ENCODE data around the gene RBM4. TPM values are rescaled to one million over a fixed set of nuclear protein-coding genes. Genes with fewer than 3 reads are reported as not detected.
A peak's percentile ranks its signal among the peaks of the same experiment; 100 is the strongest.

RBM4 gene
- total RNA-seq, 1 donor from 2014 or later = 107 TPM

GRCh38 chr11:66688561-66689534, 50.3 kb downstream of the RBM4 start:
- H3K4me1 ChIP-seq = no peaks in the 10 kb centered on the region
- no peak overlapping the region for H3K4me3 ChIP-seq
- H3K36me3 ChIP-seq = no peaks in the 10 kb centered on the region
- intact Hi-C loops (cut with DNase I) = no loop called here
- TF ChIP-seq, protein P1, sequence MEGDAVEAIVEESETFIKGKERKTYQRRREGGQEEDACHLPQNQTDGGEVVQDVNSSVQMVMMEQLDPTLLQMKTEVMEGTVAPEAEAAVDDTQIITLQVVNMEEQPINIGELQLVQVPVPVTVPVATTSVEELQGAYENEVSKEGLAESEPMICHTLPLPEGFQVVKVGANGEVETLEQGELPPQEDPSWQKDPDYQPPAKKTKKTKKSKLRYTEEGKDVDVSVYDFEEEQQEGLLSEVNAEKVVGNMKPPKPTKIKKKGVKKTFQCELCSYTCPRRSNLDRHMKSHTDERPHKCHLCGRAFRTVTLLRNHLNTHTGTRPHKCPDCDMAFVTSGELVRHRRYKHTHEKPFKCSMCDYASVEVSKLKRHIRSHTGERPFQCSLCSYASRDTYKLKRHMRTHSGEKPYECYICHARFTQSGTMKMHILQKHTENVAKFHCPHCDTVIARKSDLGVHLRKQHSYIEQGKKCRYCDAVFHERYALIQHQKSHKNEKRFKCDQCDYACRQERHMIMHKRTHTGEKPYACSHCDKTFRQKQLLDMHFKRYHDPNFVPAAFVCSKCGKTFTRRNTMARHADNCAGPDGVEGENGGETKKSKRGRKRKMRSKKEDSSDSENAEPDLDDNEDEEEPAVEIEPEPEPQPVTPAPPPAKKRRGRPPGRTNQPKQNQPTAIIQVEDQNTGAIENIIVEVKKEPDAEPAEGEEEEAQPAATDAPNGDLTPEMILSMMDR (IDR thresholded peaks at IDR 0.05) = no peak
- no peaks in the 10 kb centered on the region for H3K9me3 ChIP-seq
- no peak overlapping the region for H3K27ac ChIP-seq
- ATAC-seq = no peak
- H3K27me3 ChIP-seq (ENCODE audit: low read depth) = no peaks in the 10 kb centered on the region
- DNase-seq = no peak

DNA sequence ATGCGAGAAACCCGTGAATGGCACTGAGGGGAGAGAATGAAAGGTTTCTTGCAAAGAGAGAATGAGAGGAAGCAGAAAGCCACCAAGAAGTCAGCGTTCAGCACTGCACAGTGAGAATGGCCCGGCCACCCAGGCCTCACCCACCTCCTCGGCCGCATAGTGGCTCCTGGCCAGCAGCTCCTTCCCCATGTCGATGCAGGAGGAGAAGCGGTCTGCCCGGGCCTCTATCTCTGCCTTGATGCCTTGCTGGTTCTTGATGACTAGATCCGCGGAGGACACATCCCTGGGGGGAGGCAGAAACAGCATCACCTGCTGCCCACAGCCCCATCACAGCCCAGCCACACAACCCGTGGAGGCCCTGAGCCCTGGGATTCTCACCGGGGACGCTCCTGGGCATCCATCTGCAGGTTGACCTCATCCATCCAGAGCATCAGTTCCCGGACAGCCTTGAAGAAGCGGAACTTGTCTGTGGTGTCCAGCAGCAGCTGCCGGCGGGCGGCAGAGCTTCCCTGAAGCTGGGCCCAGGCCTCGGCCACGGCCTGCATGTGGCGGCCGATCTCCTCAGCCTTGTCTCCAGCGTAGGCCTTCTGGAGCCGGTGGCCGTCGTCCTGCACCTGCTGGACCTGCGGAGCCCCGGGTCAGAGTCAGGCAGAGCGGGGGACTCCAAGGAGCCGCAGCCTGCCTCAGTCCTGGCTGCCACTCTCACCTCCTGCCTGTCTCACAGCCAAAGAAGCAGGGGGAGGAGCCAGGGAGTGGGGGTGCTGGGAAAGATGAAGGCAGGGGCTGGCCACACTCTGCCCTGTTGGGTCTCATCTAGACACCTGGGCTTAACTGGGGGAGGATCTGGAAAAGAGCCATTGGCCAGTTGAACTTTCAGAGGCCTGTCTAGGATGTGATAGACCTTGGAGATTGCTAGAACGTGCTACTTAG, 51.4 kb downstream of the RBM4 start:
- Histone ChIP-seq H3K36me3 (no peaks in the 10 kb centered on the region), H3K27ac (no peak overlapping the region), H3K27me3 (ENCODE audit: low read depth) (no peaks in the 10 kb centered on the region), H3K9me3 (no peaks in the 10 kb centered on the region), H3K4me1 (no peaks in the 10 kb centered on the region), H3K4me3 (no peak overlapping the region)
- TF ChIP-seq, protein P1 (IDR thresholded peaks at IDR 0.05) = no peak
- ATAC-seq = no peak
- intact Hi-C loops (cut with DNase I) = no loop called here
- DNase-seq = no peak

DNA sequence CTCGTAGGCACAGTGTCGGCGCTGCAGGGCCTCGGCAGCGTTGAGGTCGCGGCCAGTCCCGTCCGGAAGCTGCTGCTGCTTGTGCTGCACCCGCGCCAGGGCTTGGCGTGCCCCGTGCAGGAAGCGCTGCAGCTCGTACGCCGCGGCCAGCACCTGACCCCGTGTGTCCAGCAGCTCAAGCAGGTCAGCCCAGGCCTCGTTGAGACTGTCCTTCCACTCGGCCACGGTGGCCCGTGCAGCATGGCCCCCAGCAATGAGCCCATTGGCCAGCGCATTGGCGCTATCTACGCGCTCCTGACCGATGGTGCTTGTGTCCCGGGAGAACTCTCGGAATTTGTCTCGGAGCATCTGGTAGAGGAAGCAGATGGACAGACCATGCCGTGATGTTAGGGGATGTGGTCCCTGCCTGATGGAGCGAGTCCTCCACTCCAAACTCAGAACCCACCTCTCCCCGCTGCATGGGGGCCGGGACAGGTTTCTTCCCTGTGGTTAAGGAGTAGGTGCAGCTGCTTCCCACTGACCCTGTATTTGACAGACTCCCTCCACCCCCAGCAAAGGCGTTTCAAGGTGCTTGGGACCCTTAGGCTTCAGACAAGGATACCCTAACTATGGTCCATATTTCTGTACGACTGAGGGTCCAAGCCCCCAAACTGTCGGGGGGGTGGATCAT, 52.9 kb downstream of the RBM4 start:
- intact Hi-C loops (cut with DNase I) = no loop called here
- no peaks in the 10 kb centered on the region for H3K4me1 ChIP-seq
- no peaks in the 10 kb centered on the region for H3K27me3 ChIP-seq (ENCODE audit: low read depth)
- TF ChIP-seq, protein P1 (IDR thresholded peaks at IDR 0.05) = no peak
- no peaks in the 10 kb centered on the region for H3K36me3 ChIP-seq
- H3K27ac ChIP-seq = no peak overlapping the region
- H3K9me3 ChIP-seq = no peaks in the 10 kb centered on the region
- ATAC-seq = no peak
- no peak overlapping the region for H3K4me3 ChIP-seq
- peak; percentile 10 for DNase-seq

DNA sequence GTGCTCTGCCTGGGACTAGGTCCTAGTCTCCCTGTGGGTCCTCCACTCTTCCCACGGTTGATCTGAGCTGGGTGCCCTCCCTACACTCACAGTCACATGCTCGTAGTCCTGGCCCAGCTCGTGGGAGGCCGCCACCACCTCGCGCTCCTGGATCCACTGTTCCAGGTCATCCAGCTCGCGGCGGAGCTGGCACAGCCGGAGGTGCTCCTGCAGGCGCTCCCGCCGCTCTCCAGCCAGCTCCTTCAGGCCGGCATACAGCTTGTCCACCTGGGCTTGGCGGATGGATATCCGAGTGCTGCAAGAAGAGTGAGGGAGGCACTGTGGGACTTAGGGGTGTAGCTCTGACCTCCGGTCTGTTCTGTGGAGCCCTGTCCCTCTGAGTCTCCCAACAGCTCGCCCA, 53.9 kb downstream of the RBM4 start:
- no peaks in the 10 kb centered on the region for H3K27me3 ChIP-seq (ENCODE audit: low read depth)
- ATAC-seq = no peak
- no peaks in the 10 kb centered on the region for H3K36me3 ChIP-seq
- no peak overlapping the region for H3K4me3 ChIP-seq
- no peak for DNase-seq
- TF ChIP-seq, protein P1 (IDR thresholded peaks at IDR 0.05) = no peak
- H3K9me3 ChIP-seq = no peaks in the 10 kb centered on the region
- intact Hi-C loops (cut with DNase I) = no loop called here
- no peak overlapping the region for H3K27ac ChIP-seq
- H3K4me1 ChIP-seq = no peaks in the 10 kb centered on the region

DNA sequence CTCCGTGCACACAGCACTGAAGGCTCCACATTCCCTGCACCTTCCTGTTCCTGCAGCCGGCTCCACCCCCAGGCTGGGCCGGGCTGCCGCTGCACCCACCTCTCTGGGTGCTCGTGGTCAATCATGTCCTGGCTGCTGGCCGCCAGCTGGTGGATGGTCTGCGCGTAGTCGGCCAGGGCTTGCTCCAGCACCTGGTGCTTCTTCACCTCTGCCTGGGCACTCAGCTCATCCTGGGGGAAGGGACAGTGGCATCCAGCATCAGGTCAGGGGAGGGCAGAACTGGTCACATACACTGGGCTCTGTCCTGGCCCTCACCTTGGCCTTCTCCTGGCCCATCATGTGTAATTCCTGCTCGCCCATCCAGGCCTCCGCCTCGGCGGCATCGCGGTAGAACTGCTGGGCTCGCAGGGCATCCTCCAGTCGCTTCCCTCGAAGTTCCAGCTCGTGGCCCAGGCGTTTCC, 54.4 kb downstream of the RBM4 start:
- H3K9me3 ChIP-seq = no peaks in the 10 kb centered on the region
- intact Hi-C loops (cut with DNase I) = no loop called here
- no peaks in the 10 kb centered on the region for H3K36me3 ChIP-seq
- H3K4me1 ChIP-seq = no peaks in the 10 kb centered on the region
- no peak overlapping the region for H3K27ac ChIP-seq
- no peaks in the 10 kb centered on the region for H3K27me3 ChIP-seq (ENCODE audit: low read depth)
- TF ChIP-seq, protein P1 (IDR thresholded peaks at IDR 0.05) = no peak
- no peak for DNase-seq
- ATAC-seq = no peak
- no peak overlapping the region for H3K4me3 ChIP-seq

Measured in lower lobe of right lung (tissue), 2 donors.